GM10266 (cell line): ENCODE measurements around the gene ECSCR.

ENCODE experiments used
- DNase-seq: peaks from one replicate; pipeline ENCODE4 v3.0.0; 2012; ENCODE audit errors: extremely low spot score
- CTCF ChIP-seq: IDR thresholded peaks from 2 replicates; pipeline ENCODE4 v1.5.1; 2012; ENCODE audit warnings: mild to moderate bottlenecking, low read depth; ENCODE audit not compliant: control insufficient read depth, insufficient read depth; ENCODE audit errors: missing control alignments

Gene ECSCR

GRCh38 chr5:139399501-139400121 is 62.9 kb downstream of the ECSCR start:
- no peak for TF ChIP-seq CTCF
- DNase-seq: peak; percentile 82
